HT1080 (cell line): Measurements from ENCODE around the gene CKM. TPM values are rescaled to one million over a fixed set of nuclear protein-coding genes. Genes with fewer than 3 reads are reported as not detected.
"Not testable (repeated sequence)": the region's sequence is repeated elsewhere in the genome, so short reads cannot be mapped to it uniquely, and the experiment has no call there.

Experiments used
- DNase-seq: peaks from one replicate; pipeline ENCODE4 v3.0.0-alpha.2; 2015; ENCODE audit warnings: low read depth
- total RNA-seq: library from RNA; depleted of rRNA; stranded (reverse); fragments of >200 nt; shearing (Covaris generic); gene quantifications from 2 replicates; pipeline ENCODE4 v1.2.3, GENCODE V29; 2014

The CKM gene
- total RNA-seq, 1 experiment from 2014 or later, result not detected

- no peak for DNase-seq
These were observed 29.0 kb downstream of the CKM start for GRCh38 chr19:45293682-45294081.

GRCh38 chr19:45291834-45292233, 30.8 kb downstream of the CKM start:
- DNase-seq, result no peak

- DNase-seq, result no peak
These were observed 32.2 kb downstream of the CKM start for GRCh38 chr19:45290381-45290931.

DNA sequence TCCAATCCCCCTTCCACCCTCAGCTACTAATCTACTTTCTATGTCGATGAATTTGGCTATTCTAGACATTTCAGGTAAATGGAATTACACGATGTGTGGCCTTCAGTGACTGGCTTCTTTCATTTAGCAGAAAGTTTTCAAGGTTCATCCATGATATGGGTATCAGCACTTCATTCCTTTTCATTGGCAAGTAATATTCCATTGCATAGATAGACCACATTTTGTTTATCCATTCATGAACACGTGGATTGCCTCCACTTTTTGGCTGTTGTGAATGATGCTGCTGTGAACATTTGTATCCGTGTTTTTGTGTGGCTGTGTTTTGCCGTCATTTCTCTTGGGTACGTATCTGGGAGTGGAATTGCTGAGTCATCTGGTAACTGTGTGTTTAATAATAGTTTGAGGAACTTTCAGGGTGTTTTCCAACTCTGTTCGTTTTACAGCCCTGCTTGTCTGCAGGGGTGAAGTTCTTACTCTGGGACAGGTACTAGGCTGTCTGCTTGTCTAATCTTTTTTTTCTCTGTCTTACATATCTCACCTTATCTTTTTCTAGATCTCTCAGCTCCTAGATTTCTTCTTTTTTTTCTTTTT, 39.1 kb downstream of the CKM start:
- DNase-seq, result no peak

DNA sequence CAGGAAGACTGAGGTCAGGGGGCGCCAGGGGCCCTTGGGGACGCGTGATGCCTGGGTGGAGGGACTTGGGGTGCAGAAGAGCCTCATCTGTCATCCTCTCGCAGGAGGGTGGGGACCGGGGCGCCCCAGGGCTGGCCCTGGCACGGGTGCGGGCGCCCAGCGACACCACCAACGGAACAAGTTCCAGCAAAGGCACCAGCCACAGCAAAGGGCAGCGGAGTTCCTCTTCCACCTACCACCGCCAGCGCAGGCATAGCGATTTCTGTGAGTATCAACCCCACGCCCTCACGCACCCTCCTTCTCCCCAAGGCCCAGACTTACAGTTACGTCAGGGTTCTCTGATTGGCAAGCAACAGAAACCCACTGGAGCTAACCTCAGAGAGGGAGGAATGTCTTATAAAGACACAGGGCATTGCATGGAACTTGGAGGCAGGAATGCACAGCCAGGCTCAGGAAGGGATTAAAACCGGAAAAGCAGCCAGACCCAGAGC, 42.2 kb downstream of the CKM start:
- no peak for DNase-seq

- no peak for DNase-seq
These were observed 43.0 kb downstream of the CKM start for GRCh38 chr19:45279587-45280192.

DNA sequence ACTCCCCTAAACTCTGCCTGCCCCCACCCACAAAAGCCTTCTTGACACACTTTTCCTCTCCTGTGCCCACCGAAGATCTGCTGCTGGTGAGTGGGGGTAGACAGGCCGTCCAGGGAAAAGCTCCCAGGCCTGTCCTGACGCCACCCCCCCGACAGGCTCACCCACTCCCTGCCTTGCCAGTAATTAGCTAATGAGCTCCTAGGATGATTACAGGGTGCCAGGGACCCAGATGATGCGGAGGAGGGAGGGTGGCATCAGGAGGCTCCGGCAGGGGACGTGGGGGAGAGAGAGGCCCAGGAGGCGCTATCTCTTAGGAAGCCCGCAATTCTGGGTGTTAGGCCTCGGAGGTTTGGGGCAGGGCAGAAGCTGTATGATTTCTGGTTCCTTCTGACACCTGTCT, 44.6 kb downstream of the CKM start:
- no peak for DNase-seq

- no peak for DNase-seq
These were observed 46.4 kb downstream of the CKM start for GRCh38 chr19:45276284-45276687.

GRCh38 chr19:45275370-45275971, 47.2 kb downstream of the CKM start:
- DNase-seq, result no peak

- DNase-seq, result no peak
These were observed 49.2 kb downstream of the CKM start for GRCh38 chr19:45273521-45273855.

GRCh38 chr19:45271735-45272108, 51.0 kb downstream of the CKM start:
- no peak for DNase-seq

- DNase-seq, result no peak
These were observed 51.5 kb downstream of the CKM start for GRCh38 chr19:45271098-45271734.

DNA sequence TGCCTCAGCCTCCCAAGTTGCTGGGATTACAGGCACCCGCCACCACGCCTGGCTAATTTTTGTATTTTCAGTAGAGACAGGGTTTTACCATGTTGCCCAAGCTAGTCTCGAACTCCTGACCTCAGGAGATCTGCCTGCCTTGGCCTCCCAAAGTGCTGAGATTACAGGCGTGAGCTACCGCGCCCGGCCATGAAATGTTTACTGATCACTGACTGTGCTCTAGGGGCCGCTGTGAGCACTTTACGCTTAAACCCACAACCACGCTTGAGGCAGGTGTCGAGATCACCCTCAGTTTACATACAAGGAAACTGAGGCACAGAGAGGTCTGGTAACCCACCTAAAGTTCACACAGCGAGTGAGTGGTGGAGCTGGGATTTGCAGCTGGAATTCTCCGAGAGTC, 52.7 kb downstream of the CKM start:
- DNase-seq, result not testable (repeated sequence)

GRCh38 chr19:45267296-45267695, 55.4 kb downstream of the CKM start:
- no peak for DNase-seq

- DNase-seq, result no peak
These were observed 57.3 kb downstream of the CKM start for GRCh38 chr19:45265375-45265774.

DNA sequence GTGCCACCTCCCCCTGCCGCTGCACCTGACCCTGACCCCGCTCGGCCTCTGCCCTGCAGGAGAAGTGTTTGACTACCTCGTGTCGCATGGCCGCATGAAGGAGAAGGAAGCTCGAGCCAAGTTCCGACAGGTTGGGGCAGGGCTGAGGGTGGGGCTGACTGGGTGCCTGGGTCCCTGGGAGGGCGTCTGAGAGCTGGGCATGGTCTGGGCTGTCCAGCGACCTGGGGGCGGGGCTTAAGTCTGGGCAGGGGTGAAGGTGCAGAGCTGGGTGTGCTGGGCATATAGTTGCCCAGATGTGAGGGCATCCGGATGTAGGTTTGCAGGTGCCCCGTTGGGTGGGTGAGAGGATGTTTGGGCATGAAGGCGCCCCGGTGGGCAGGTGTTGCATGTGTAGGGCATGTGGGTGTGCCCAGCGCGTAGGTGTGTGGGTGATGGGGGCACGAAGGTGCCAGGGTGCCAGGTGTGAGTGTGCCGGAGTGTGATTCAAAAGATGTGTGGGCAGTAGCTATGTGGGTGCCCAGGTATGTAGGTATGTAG, 57.8 kb downstream of the CKM start:
- DNase-seq, result no peak

GRCh38 chr19:45263013-45263412, 59.7 kb downstream of the CKM start:
- DNase-seq, result no peak

DNA sequence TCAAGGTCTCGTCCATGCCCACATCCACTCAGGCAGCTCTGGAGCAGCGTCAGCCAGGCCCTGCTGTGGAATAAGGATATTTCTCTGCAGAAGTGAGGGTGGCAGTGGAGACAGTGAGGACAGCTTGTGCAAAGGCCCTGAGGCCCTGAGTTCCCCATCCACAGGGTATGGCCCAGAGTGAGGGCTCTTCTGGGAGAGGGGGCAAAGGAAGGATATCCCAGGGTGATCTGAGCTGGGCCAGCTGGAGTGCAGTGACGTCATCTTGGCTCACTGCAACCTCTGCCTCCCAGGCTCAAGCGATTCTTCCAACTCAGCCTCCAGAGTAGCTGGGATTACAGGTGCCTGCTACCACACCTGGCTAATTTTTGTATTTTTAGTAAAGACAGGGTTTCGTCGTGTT, 60.1 kb downstream of the CKM start:
- DNase-seq, result no peak

DNA sequence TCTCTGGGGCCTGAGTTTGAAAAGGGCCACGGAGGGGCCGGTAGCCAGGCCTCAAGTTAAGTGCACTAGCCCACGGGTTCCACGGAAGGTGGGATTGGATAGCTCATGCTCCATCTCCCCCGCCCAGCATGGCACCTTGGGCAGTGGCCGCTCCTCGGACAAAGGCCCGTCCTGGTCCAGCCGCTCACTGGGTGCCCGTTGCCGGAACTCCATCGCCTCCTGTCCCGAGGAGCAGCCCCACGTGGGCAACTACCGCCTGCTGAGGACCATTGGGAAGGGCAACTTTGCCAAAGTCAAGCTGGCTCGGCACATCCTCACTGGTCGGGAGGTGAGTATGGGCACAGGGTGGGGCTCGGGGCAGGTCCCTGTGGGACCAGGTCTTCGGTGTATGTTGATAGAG, 63.8 kb downstream of the CKM start:
- no peak for DNase-seq

- no peak for DNase-seq
These were observed 65.8 kb downstream of the CKM start for GRCh38 chr19:45256836-45257235.
